Measurements from ENCODE around the gene ARFGAP2.

DNA sequence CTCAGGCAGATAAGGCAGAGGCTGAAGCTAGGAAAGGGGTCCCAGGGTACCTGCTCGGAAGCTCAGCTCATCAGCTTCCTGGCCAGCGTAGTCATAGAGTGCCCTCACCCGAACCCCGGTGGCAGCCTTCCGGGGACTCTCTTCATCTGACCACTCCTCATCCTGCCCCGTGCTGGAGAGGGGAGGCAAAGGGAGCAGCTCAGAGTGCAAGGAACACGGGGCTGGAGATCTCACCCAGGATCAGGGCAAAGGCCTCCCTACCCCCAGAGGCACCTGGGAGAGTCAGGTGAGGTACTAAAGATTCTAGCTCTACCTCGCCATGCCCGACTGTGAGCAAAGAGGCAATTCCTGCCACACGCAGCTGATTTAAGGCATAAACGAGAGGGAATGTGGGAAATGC lies 1.6 kb upstream of the ARFGAP2 start:
- TF ChIP-seq, protein P1, sequence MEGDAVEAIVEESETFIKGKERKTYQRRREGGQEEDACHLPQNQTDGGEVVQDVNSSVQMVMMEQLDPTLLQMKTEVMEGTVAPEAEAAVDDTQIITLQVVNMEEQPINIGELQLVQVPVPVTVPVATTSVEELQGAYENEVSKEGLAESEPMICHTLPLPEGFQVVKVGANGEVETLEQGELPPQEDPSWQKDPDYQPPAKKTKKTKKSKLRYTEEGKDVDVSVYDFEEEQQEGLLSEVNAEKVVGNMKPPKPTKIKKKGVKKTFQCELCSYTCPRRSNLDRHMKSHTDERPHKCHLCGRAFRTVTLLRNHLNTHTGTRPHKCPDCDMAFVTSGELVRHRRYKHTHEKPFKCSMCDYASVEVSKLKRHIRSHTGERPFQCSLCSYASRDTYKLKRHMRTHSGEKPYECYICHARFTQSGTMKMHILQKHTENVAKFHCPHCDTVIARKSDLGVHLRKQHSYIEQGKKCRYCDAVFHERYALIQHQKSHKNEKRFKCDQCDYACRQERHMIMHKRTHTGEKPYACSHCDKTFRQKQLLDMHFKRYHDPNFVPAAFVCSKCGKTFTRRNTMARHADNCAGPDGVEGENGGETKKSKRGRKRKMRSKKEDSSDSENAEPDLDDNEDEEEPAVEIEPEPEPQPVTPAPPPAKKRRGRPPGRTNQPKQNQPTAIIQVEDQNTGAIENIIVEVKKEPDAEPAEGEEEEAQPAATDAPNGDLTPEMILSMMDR (conservative IDR thresholded peaks at IDR 0.05; ENCODE audit: low read length) = no peak
- TF ChIP-seq EZH2phosphoT487 (IDR thresholded peaks at IDR 0.05; ENCODE audit: borderline replicate concordance) = no peak

All from Loucy (cell line).